HUDEP-2 (cell line): Measurements from ENCODE around the gene ABCC1.

Experiments used
- DNase-seq, 76 experiments: peaks; one replicate each; lab custom pipeline; 2025; ENCODE audit not compliant: unreplicated experiment in 76 of 76; lab: John Stamatoyannopoulos, UW

Gene ABCC1

DNA sequence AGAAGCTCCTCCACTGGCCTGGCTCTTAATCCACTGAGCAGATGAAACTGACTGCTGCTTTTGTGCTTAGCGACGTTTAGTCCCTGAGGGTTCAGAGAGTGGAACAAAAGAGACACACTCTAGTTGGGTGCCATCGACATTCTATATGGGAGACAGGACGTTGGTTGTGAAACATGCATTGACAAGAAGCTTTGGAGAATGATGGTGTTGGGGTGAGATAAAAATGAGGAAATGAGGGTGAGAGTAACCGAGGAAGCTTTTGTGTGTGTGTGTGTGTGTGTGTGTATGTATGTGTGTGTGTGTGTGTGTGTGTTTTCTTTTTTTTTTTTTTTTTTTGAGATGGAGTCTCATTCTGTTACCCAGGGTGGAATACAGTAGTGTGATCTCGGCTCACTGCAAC, 89.5 kb downstream of the ABCC1 start:
- DNase-seq = no peak

DNA sequence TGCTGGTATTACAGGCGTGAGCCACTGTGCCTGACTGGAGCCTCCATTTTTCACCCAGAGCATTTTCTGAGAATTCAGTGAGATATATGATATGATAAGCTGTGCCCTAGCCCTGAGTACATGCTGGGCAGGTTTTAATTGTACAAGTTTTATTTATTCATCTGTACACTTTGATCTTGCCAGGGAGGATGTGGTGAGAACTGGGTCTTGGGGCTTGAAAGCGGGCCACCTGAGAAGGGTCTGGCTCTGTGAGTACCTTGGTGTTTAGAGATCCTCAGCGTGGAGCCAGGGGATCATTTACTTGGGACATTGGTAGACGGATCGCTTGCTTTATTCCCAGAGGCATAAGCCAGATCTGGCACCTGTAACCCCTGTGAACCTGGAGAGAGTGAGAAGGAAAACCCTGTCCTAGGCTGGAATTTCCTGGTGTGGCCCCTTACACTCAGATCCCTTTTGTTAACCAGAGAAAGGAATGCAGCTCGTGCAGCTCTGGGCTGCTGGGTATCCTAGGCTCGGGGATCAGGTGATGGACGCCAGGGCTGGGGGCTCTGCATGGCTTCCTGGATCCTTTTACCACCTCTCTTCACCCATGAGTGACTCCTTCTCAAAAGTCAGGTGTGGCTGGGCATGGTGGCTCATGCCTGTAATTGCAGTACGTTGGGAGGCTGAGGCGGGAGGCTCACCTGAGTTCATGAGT, 91.9 kb downstream of the ABCC1 start:
- no peak for DNase-seq

- peak in 73 of 76 experiments; percentile 10 to 93 (median 75) for DNase-seq
These were observed 92.7 kb downstream of the ABCC1 start for GRCh38 chr16:16042076-16042475.

- no peak for DNase-seq
These were observed 95.9 kb downstream of the ABCC1 start for GRCh38 chr16:16045296-16045695.

- DNase-seq = no peak
These were observed 96.5 kb downstream of the ABCC1 start for GRCh38 chr16:16045879-16046278.

DNA sequence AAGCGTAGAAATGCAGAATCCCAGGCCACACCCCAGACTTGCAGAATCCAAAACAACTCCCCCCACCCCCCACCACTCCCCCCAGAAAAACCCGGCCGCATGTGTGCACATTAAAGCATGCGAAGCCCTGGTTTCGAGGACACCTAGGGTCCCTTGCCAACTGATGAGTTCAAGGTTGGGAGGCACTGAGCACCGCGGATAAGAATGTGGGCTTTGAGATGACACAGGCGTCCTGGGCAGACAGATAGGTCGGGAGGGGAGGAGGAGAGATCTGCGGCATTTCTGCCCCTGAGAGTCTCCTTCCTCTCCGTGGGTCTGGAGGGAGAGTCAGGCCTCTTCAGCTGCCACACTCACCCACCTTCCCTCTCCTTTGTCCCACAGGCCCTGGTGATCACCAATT, 98.3 kb downstream of the ABCC1 start:
- DNase-seq = no peak

DNA sequence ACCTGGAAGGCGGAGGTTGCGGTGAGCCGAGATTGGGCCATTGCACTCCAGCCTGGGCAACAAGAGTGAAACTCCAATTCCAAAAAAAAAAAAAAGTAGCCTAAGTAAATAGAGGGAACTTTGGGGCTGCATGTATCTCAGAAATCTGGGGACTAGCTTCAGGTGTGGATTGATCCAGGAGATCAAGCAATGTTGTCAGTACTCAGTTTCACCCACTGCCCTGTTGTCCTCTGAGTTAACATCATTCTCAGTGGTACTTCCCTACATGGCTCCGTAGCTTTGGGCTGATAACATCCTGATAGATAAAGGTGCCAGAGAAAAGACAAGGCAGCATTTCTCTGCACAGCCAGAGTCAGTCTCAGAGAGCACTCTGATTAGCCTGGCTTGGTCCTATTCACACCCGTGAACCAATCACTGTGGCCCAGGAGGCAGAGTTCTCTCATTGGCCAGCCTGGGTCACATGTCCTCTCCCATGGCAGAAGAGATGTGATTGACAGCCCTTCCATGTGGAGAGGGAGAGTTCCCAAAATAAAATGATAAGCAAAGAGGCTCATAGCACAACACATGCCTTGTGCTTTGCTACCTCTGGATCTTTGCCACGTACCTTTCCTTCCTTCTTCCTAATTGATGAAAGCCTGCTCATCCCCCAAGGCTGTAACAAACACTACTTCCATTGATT, 99.6 kb downstream of the ABCC1 start:
- DNase-seq = peak in 1 of 76 experiments; percentile 6

GRCh38 chr16:16050106-16050505, 100.7 kb downstream of the ABCC1 start:
- no peak for DNase-seq

- no peak for DNase-seq
These were observed 101.7 kb downstream of the ABCC1 start for GRCh38 chr16:16051132-16051531.

DNA sequence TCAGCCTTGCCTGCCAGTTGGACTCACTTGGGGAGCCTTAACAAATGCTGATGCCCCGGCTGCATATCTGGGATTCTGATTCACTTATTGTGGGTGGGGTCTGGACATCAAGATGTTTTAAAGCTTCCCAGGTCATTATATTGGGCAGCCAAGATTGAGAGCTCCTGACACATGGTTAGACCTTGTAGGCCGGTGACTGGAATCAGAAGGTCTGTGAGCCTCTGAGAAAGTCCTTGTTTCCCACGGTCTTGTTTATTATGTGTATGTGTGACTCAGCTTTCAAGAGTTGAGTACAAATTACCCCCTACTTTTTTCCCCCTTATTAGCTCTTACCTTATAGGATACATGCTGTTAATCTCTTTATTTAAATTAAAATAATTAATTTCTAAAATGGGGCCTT, 103.5 kb downstream of the ABCC1 start:
- DNase-seq = no peak

DNA sequence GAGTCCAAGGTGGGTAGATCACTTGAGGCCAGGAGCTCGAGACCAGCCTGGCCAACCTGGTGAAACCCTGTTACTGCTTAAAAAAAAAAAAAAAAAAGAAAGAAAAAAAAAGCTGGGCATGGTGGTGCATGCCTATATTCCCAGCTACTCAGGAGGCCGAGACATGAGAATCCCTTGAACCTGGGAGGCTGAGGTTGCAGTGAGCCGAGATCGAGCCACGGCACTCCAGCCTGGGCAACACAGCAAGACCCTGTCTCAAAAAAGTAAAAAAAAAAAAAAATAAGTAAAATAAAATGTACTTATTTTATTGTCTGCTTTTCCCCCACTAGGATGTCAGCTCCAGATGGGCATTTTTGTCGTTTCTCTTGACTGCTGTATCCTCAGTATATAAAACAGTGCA, 107.7 kb downstream of the ABCC1 start:
- DNase-seq = no peak

GRCh38 chr16:16059160-16059559, 109.7 kb downstream of the ABCC1 start:
- no peak for DNase-seq

DNA sequence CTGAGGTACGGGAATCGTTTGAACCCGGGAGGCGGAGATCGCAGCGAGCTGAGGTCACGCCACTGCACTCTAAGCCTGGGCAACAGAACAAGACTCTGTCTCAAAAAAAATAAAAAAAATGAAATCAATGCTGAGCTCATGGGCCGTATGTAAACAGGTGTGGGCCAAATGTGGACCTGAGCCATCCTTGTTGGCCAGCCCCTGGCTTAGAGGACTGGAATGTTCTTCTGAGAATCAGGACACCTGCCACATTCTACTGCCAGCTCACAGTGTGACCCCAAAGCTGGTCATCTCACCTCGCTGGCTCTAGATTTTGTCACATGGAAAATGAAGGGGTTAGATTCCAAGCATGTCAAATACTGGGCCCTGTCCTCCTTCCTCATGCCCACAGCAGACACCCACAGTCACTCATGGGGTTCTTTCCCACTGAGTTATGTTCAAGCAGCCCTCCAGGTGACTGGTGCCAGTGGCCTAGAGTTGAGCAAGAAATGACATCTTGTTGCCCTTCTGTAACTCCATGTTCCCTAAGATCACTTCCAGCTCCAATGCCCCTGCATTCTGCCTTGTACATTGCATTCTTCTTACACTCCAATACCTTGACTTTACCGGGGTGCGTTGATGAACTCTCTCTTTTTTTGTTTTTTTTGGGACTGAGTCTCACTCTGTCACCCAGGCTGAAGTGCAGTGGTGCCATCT, 110.6 kb downstream of the ABCC1 start:
- no peak for DNase-seq

GRCh38 chr16:16062023-16062937, 112.9 kb downstream of the ABCC1 start:
- peak in 6 of 76 experiments; percentile 3 to 34 (median 6) for DNase-seq

DNA sequence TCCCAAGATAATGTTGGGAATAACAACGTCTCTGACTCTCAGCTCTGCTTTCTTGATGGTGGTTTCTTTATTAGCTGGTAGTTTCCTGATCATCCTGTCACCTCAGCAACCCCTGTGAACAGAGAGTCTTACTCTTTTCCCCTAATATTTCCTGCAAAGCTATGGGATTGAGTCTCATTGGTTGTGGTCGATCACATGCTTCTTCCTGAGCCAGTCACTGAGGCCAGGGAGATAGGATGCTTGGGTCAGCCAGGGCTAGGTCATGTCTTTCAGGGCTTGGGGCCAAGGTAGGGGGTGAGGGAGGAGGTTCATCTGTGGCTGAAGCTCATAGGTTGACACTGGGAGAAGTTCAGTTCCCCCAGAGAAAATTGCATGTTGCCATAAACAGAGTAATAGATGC, 114.3 kb downstream of the ABCC1 start:
- DNase-seq = peak in 1 of 76 experiments; percentile 14

DNA sequence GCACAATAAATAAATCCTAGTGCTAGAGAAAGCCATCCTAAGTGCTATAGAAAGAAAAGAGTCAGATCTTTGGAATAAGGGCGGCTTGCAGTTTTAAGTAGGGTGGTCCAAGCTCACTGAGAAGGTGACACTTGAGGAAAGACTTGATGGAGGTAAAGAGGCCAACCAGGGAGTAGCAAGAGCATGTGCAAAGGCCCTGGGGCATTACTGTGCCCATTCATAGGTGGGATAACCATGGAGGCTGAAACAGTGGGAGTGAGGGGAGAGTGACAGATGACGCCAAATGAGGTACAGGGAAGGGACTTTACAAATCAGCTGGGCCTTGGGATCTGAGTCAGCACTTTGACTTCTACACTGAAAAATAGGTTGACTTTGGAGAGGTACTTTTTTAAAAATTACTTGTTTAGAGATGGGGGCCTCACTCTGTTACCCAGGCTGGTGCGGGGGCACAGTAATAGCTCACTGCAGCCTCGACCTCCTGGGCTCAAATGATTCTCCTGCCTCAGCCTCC, 115.5 kb downstream of the ABCC1 start:
- no peak for DNase-seq

GRCh38 chr16:16067127-16067526, 117.7 kb downstream of the ABCC1 start:
- no peak for DNase-seq

GRCh38 chr16:16071631-16072244, 122.3 kb downstream of the ABCC1 start:
- no peak for DNase-seq

DNA sequence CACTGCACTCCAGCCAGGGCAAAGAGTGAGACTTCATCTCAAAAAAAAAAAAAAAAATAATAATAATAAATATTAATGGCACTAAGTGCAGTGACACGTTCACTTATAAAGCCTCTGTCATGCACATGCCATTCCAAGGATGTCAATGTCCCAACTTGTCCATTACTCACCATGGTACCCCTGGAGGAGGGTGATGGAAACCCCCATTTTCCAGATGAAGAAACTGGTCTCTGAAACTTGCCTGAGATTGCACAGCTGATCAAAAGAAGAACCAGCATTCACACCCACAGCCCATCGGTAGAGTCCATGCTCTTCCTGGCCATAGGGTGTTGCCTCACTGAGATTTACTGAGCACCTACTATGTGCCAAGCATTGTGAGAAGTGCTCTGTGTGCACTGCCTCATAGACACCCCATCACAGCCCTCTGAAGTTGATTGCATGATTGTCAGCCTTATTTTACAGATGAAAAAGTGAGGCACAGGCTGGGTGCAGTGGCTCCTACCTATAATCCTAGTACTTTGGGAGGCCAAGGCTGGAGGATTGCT, 123.7 kb downstream of the ABCC1 start:
- no peak for DNase-seq
